Measurements from ENCODE around the gene COL18A1. TPM values are rescaled to one million over a fixed set of nuclear protein-coding genes. Genes with fewer than 3 reads are reported as not detected.

Gene COL18A1
- total RNA-seq, 1 donor from 2014 or later = 9.5 TPM

DNA sequence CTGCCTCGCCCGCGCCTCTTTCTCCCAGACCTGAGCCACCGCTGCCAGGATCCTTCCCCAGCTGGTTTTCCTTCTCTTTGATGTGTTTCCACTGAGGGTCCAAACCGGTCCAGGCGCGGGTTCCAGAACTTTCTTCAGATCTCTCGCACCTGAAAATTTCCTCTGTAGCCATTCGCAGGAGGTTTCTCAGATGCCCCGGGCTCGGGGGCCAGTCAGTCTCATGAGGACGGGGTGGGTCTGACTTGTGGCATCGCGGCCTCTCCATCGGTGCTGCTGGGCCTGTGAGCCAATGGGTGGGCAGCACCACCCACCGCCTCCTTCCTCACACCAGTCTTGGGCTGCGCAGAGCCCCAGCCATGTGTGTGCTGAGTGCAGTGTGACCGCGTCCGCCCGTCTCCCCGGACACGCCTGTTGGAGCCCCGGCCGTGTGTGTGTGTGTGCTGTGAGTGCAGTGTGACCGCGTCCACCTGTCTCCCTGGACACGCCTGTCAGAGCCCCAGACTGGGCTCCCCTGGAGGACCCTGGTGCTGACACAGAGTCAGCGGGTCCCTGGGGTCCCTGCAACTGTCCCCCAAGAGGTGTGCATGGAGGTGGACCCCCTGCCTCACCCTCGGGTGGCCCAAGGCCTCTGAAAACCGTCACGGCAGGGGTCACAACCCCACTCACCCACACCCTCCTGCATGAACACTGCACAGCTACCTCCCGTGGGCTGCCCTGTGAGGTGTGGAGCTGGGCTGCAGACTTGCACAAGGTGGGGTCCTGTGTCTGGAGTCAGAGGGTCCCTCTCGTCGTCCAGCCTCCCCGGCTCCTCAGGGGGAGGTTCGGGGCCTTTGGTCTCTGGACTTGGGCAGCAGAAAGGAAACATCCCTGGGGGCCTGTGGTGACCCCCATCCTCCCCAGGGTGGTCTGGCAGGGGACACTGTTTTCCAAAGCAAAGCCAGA, 20.2 kb downstream of the COL18A1 start:
- Mint-ChIP-seq H3K27me3 (ENCODE audit: unreplicated experiment) (peaks cover 6% of the 10 kb centered on the region), H3K4me1 (ENCODE audit: low read depth, unreplicated experiment) (no peaks in the 10 kb centered on the region), H3K27ac (ENCODE audit: unreplicated experiment) (no peak overlapping the region), H3K4me3 (ENCODE audit: unreplicated experiment) (no peak overlapping the region), H3K36me3 (ENCODE audit: unreplicated experiment) (no peaks in the 10 kb centered on the region), H3K9me3 (ENCODE audit: unreplicated experiment) (no peaks in the 10 kb centered on the region)
- TF ChIP-seq, protein P1, sequence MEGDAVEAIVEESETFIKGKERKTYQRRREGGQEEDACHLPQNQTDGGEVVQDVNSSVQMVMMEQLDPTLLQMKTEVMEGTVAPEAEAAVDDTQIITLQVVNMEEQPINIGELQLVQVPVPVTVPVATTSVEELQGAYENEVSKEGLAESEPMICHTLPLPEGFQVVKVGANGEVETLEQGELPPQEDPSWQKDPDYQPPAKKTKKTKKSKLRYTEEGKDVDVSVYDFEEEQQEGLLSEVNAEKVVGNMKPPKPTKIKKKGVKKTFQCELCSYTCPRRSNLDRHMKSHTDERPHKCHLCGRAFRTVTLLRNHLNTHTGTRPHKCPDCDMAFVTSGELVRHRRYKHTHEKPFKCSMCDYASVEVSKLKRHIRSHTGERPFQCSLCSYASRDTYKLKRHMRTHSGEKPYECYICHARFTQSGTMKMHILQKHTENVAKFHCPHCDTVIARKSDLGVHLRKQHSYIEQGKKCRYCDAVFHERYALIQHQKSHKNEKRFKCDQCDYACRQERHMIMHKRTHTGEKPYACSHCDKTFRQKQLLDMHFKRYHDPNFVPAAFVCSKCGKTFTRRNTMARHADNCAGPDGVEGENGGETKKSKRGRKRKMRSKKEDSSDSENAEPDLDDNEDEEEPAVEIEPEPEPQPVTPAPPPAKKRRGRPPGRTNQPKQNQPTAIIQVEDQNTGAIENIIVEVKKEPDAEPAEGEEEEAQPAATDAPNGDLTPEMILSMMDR (IDR thresholded peaks at IDR 0.05; ENCODE audit: partially characterized antibody, unreplicated experiment) = no peak
- no peak for DNase-seq

DNA sequence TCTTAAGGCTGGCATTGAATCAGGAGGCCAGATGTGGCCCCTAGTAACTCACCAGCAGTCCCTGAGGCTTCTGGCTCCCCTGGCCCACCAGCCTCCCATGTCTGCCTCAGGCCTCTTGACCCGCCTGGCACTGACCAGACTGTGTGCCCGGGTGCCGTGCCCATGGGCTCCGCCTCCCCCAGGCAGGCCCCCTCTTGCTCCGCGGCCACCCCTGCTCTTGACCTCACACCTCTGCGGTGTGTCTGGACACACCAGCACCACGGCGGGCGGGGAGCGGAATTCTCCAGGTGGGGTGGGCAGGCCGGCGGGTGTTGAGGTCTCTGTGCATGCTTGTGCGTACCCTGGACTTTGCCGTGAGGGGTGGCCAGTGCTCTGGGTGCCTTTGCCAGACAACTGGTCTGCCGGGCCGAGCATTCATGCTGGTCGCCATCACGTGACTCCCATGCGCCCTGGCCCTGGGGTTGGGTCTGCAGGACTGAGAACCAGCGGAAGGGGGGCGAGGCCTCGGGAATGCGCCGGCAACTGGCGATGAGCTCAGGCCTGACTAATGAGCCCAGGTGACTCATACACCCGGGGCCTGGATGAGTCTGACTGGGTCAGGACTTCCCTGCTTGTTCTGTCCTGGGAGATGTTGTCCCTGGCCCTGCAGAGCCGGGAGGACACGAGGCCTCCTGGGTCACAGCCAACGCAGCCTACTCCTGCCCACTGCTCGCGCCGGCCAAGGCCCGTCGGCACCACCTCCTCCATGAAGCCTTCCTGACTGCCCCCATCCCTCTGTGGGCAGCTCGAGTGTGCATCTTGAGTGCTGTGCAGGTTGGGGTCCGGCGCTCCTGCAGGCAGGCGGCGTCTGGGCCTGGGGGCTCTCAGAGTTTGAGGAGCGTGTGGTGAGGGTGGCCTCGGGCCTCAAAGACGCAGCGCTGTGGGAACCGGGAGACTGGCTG, 22.6 kb downstream of the COL18A1 start:
- TF ChIP-seq, protein P1 (IDR thresholded peaks at IDR 0.05; ENCODE audit: partially characterized antibody, unreplicated experiment) = no peak
- Mint-ChIP-seq H3K4me3 (ENCODE audit: unreplicated experiment) (no peak overlapping the region), H3K27me3 (ENCODE audit: unreplicated experiment) (peaks cover 6% of the 10 kb centered on the region), H3K9me3 (ENCODE audit: unreplicated experiment) (no peaks in the 10 kb centered on the region), H3K4me1 (ENCODE audit: low read depth, unreplicated experiment) (no peaks in the 10 kb centered on the region), H3K27ac (ENCODE audit: unreplicated experiment) (no peak overlapping the region), H3K36me3 (ENCODE audit: unreplicated experiment) (no peaks in the 10 kb centered on the region)
- no peak for DNase-seq

DNA sequence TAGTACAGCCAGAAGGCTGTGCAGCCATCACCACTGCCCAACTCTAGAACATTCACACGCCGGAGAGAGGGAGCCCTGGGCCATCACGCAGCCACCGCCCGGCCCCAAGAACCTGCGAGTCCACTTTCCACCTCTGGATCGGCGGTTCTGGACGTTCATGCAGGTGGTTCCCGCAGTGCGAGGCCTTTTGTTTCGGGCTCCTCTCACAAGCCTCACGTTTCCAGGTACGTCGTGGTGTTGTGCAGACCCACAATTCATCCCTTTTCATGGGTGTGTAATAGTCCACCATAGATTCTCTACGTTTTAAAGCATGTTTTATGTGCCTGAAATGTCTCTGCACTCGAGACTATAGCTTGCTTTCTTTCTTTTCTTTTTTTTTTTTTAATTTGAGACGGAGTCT, 23.6 kb downstream of the COL18A1 start:
- H3K9me3 Mint-ChIP-seq (ENCODE audit: unreplicated experiment) = no peaks in the 10 kb centered on the region
- H3K36me3 Mint-ChIP-seq (ENCODE audit: unreplicated experiment) = no peaks in the 10 kb centered on the region
- no peak overlapping the region for H3K27ac Mint-ChIP-seq (ENCODE audit: unreplicated experiment)
- no peak for DNase-seq
- TF ChIP-seq, protein P1 (IDR thresholded peaks at IDR 0.05; ENCODE audit: partially characterized antibody, unreplicated experiment) = no peak
- H3K27me3 Mint-ChIP-seq (ENCODE audit: unreplicated experiment) = peaks cover 6% of the 10 kb centered on the region
- no peak overlapping the region for H3K4me3 Mint-ChIP-seq (ENCODE audit: unreplicated experiment)
- no peaks in the 10 kb centered on the region for H3K4me1 Mint-ChIP-seq (ENCODE audit: low read depth, unreplicated experiment)

DNA sequence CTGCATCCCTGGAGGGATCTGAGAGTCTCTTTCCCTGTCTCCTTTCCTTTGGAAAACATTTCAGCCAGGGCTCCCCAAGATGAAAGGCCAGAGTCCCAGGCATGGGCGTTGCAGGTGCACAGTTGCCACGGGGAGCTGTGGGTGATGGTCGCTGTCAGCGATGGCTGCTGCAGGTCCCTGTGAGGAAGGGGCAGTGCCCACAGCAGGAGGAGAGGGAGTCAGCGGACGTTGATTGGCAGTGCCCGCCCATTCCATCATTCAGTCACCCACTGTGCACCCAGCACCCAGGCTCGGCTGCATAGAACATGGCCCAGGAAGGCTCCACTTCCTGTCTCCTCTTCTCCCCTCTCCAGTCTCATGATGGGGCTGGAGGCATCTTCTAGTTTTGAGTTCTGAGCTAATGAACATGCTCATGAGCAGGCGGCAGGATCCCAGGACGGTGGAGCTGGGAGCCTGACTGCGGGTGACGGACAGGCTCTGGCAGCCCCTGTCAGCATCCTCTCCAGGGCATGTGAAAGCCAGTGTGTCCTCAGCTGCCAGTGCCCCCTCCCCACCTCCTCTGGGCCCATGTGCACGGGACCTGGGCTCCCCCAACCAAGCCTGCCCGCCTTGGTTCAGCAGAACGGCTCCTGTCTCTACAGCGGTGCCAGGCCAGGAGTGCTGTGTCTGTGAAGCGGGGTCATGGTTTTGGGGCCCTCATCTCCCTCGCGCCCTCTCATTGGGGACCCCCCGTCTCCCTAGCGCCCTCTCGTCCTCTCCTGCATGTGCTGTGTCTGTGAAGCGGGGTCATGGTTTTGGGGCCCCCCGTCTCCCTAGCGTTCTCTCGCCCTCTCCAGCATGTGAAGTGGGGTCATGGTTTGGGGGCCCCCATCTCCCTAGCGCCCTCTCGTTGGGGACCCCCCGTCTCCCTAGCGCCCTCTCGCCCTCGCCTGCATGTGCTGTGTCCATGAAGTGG, 24.5 kb downstream of the COL18A1 start:
- Mint-ChIP-seq H3K27ac (ENCODE audit: unreplicated experiment) (no peak overlapping the region), H3K4me1 (ENCODE audit: low read depth, unreplicated experiment) (no peaks in the 10 kb centered on the region), H3K36me3 (ENCODE audit: unreplicated experiment) (no peaks in the 10 kb centered on the region), H3K4me3 (ENCODE audit: unreplicated experiment) (no peak overlapping the region), H3K9me3 (ENCODE audit: unreplicated experiment) (peaks cover 2% of the 10 kb centered on the region), H3K27me3 (ENCODE audit: unreplicated experiment) (peaks cover 6% of the 10 kb centered on the region)
- DNase-seq = no peak
- TF ChIP-seq, protein P1 (IDR thresholded peaks at IDR 0.05; ENCODE audit: partially characterized antibody, unreplicated experiment) = no peak
